ENCODE data around the gene TRIM10. TPM values are rescaled to one million over a fixed set of nuclear protein-coding genes. Genes with fewer than 3 reads are reported as not detected.

Gene TRIM10
- total and polyA plus RNA-seq, 12 donors: not detected

GRCh38 chr6:30111266-30111856, 49.6 kb downstream of the TRIM10 start:
- Histone ChIP-seq H3K36me3 (no peaks in the 10 kb centered on the region), H3K9me3 (no peaks in the 10 kb centered on the region), H3K4me1 (no peaks in the 10 kb centered on the region), H3K27me3 (peaks cover 5 to 93% (median 81%) of the 10 kb centered on the region in 7 donors), H3K27ac (no peak overlapping the region), H3K4me3 (no peak overlapping the region)
- DNase-seq (no peak), ATAC-seq (no peak)
- TF ChIP-seq CTCF (IDR thresholded peaks at IDR 0.05): no peak
- 33 to 59% methylated on average over 27 of the region's 27 CpGs for WGBS, 2 donors
- intact Hi-C loops (cut with DNase I): no loop called here

- TF ChIP-seq CTCF (IDR thresholded peaks at IDR 0.05): no peak
- DNase-seq (no peak), ATAC-seq (no peak)
- Histone ChIP-seq H3K9me3 (no peaks in the 10 kb centered on the region), H3K27ac (no peak overlapping the region), H3K36me3 (no peaks in the 10 kb centered on the region), H3K4me1 (peaks cover 9 to 39% (median 29%) of the 10 kb centered on the region in 9 donors), H3K27me3 (peaks cover 4 to 79% (median 48%) of the 10 kb centered on the region in 7 donors), H3K4me3 (no peak overlapping the region)
- intact Hi-C loops (cut with DNase I): loop anchor here in 6 of 10 donors (2.0 to 10.0 kb wide), 6 partner anchors 26 to 290 kb away; partner anchors contain the start of gene PPP1R11 (in 2 of the 6)
- 88 to 90% methylated on average over 2 of the region's 2 CpGs for WGBS, 2 donors
These were observed 56.4 kb downstream of the TRIM10 start for GRCh38 chr6:30104661-30105060.

- peak overlapping the region in 1 of 10 donors; percentile 23 for H3K27ac ChIP-seq
- 46 to 52% methylated on average over 3 of the region's 3 CpGs for WGBS, 2 donors
- no peak for TF ChIP-seq CTCF (IDR thresholded peaks at IDR 0.05)
- ATAC-seq (no peak), DNase-seq (no peak)
- intact Hi-C loops (cut with DNase I): loop anchor here in 8 of 10 donors (1.0 to 10.0 kb wide), 8 partner anchors 27 to 291 kb away; partner anchors contain the start of gene PPP1R11 (in 5 of the 8)
- H3K36me3 ChIP-seq: no peaks in the 10 kb centered on the region
- peak overlapping the region in 8 of 10 donors; percentile 20 to 56 (median 49) for H3K4me3 ChIP-seq
- H3K9me3 ChIP-seq: no peaks in the 10 kb centered on the region
- H3K27me3 ChIP-seq: peaks cover 4 to 79% (median 47%) of the 10 kb centered on the region in 7 donors
- peaks cover 9 to 39% (median 29%) of the 10 kb centered on the region in 9 donors for H3K4me1 ChIP-seq
These were observed 57.2 kb downstream of the TRIM10 start for GRCh38 chr6:30103872-30104179.

GRCh38 chr6:30102970-30103871, 57.8 kb downstream of the TRIM10 start:
- H3K4me1 ChIP-seq: peaks cover 9 to 39% (median 29%) of the 10 kb centered on the region in 9 donors
- TF ChIP-seq CTCF (IDR thresholded peaks at IDR 0.05): peak; percentile 71 to 94 (median 89)
- 2 to 3% methylated on average over 36 of the region's 36 CpGs for WGBS, 2 donors
- ATAC-seq (peak; percentile 76 to 91 (median 83)), DNase-seq (peak; percentile 78 to 89)
- intact Hi-C loops (cut with DNase I): loop anchor here in 8 of 10 donors (1.0 to 10.0 kb wide), 9 partner anchors 28 to 292 kb away; partner anchors contain the start of gene PPP1R11 (in 6 of the 8)
- H3K36me3 ChIP-seq: no peaks in the 10 kb centered on the region
- H3K4me3 ChIP-seq: peak overlapping the region in 9 of 10 donors; percentile 20 to 56 (median 49)
- no peaks in the 10 kb centered on the region for H3K9me3 ChIP-seq
- peak overlapping the region in 9 of 10 donors; percentile 33 to 83 (median 65) for H3K27ac ChIP-seq
- peaks cover 4 to 79% (median 47%) of the 10 kb centered on the region in 7 donors for H3K27me3 ChIP-seq

Data from heart right ventricle (tissue), 16 donors.